HK-2 (cell line): ENCODE measurements around the gene APOBEC3C.
"Not testable (repeated sequence)": the region's sequence is repeated elsewhere in the genome, so short reads cannot be mapped to it uniquely, and the experiment has no call there.

Source experiments
- DNase-seq: peaks from one replicate; pipeline ENCODE4 v3.0.0-alpha.2; 2018; ENCODE audit not compliant: unreplicated experiment

APOBEC3C gene

DNA sequence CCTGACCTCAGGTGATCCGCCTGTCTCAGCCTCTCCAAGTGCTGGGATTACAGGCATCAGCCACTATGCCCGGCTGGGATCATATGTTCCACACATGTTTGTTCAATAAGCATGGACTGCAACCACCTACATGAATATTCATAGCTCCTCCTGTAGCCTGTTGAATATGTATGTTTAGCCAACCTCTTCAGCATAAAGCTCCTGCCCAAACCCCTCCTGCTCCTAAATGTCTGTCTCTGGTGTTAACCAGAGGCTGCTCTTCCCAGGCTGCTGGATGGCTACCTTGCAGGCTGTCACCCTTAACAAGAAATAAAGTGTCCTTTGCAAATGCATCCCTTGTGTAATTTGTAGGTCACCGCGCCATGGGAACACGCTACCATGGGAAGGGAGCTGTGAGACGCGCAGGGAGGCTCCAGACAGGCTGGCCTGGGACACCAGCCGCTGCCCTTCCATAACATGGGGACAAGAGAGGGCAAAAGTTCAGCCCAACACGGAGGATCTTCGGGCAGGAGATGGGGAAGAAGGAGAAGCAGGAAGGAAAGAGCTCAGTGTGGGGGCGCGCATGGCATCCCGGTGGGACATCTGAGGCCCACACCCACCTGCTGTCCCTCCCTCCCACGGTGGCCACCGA, 6.1 kb downstream of the APOBEC3C start:
- not testable (repeated sequence) for DNase-seq

DNA sequence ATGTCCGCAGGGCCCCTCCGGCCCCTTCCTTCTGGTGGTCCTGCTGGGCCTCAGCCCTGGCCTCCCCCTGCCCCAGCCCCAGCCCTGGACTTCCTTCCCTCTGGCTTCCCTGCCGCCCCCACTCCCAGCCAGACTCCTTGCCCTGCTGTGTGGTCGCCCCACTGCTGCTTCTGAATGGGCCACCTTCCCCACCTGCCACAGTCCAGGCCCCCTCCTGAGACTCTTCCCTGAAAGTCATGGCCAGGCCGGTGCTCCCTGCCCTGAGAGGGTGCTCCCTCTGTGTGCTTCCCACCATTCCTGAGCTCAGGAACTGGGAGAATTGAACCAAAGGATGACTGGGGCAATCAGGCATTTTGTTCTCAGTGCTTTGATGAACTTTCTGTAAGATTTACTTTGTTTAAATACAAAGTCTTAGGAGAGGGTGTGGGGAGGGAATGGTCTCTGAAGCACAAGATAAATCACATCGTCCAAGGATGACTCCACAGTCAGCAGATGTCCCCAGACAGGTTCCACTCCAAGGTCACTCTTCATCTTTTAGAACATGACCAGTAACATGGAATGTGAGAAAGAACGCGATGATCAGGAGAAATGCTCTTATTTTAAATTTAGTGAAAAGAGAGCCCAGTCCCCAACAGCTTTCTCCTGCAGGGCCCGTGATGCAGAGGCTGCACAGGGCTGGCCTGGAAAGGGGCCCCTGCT, 7.6 kb downstream of the APOBEC3C start:
- DNase-seq, result no peak

DNA sequence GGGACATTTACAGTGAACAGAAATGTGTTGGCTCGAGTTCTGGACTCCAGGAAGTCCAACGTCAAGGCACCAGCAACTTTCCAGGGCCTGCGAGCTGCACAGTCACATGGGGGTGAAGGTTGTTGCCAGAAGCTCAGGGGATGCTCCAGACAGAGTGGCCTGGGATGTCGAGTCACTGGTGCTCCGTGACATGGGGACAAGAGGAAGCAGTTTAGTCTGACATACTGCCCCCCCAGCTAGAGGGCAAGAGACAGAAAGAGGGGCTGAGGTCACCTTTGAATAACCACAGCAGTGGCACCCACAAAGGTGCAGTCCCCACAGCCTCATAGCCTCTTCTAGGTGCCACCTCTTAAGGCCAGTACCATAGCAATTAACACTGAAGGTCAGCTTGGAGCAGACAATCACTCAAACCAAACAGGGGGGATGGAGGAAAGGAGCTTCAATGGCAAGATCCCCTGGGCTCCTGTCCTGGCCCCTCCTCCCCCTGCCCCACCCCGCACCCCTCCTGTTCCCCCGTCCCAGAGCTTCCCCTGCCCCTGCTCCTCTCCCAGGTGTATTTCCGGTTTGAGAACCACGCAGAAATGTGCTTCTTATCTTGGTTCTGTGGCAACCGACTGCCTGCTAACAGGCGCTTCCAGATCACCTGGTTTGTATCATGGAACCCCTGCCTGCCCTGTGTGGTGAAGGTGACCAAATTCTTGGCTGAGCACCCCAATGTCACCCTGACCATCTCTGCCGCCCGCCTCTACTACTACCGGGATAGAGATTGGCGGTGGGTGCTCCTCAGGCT, 10.7 kb downstream of the APOBEC3C start:
- DNase-seq, result no peak

DNA sequence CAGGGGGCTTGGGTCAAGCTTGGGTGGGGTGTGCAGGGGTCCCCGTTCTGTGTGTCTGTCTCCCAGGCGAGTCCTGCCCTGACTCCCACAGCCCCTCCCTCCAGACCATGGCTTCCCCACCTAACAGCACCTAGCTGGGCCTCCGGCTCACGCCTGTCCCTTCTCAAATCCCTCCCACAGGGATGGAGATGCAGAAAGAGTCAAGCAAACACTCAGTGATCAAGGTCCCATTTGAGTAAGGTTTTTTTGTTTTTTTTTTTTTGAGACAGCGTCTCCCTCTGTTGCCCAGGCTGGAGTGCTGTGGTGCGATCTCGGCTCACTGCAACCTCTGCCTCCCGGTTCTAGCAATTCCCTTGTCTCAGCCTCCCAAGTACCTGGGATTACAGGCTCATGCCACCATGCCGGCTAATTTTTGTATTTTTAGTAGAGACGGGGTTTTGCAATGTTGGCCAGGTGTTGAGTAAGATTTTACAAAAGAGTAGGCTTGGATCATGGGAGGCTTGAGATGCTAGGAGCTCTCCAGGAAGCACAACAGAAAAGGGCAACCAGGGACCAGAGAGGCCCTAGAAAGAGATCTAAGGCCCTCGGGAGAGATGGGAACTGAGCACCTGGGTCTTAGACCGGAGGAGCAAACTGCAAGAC, 12.6 kb downstream of the APOBEC3C start:
- DNase-seq, result no peak

DNA sequence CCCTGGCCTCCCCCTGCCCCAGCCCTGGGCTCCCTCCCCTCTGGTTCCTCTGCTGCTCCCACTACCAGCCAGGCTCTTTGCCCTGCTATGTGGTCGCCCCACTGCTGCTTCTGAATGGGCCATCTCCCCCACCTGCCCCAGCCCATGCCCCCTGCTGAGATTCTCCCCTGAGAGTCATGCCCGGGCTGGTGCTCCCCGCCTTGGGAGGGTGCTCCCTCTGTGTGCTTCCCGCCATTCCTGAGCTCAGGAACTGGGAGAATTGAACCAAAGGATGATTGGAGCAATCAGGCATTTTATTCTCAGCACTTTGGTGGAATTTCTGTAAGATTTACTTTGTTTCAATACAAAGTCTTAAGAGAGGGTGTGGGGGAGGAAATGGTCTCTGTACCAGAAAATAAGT, 13.7 kb downstream of the APOBEC3C start:
- DNase-seq, result no peak

DNA sequence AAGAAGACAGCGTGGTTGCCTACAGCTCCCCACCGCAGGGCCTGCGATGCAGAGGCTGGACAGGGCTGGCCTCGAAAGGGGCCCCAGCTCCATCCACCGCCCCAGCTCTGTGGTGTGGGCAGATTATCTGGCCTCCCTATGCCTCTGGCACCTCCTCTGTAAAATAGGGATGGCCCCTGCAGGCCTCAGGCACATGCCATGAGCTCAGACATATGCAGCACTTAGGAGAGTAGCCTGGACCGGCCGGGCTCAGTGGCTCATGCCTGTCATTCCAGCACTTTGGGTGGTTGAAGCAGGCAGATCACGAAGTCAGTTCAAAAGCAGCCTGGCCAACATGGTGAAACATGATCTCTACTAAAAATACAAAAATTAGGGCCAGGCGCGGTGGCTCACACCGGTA, 14.2 kb downstream of the APOBEC3C start:
- no peak for DNase-seq

DNA sequence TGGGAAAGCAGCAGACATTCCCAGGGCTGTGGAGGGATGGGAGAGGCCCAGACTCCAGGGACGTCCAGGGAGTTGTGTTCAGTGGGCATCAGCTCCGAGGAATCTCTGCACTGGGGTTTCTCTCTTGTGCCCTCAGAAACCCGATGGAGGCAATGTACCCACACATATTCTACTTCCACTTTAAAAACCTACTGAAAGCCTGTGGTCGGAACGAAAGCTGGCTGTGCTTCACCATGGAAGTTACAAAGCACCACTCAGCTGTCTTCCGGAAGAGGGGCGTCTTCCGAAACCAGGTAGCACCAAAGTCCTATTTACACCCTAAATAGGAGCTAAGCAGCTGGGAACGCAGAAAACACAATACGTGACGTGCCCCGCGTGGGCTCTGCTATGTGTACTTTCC, 15.2 kb downstream of the APOBEC3C start:
- DNase-seq, result no peak

DNA sequence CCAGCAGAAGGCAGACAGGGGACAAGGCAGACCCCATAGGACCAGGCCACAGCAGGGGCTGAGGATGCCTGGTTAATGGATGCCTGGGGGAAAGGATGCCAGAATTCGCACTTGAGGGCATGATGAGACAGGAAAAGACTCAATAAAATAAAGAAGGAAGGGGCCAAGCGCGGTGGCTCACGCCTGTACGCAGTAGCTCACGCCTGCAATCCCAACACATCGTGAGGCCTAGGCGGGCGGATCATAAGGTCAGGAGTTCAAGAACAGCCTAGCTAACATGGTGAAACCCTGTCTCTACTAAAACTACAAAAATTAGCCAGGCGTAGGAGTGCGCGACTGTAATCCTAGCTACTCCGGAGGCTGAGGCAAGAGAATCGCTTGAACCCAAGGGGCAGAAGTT, 16.6 kb downstream of the APOBEC3C start:
- DNase-seq, result no peak

DNA sequence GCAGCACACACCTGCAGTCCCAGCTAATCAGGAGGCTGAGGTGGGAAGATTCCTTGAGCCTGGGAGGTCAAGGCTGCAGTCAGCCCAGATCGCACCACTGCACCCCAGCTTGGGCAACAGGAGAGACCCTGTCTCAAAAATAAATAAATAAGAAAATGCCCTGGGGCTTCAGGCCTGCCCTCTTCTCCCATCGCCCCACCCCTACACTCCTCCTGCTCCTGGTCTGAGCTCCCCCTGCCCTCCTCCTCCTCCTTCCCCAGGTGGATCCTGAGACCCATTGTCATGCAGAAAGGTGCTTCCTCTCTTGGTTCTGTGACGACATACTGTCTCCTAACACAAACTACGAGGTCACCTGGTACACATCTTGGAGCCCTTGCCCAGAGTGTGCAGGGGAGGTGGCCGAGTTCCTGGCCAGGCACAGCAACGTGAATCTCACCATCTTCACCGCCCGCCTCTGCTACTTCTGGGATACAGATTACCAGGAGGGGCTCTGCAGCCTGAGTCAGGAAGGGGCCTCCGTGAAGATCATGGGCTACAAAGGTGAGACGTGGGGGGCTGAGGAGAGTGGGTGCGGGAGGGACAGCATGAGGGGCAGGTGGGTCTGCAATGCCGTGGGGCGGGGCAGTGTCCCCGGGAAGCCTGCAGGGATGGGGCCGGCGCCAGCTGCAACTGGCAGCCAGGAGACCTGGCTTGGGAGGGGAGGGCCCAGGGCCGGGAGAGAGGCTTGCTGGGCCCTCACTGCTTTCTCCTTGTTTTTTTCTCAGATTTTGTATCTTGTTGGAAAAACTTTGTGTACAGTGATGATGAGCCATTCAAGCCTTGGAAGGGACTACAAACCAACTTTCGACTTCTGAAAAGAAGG, 17.6 kb downstream of the APOBEC3C start:
- DNase-seq, result not testable (repeated sequence)

DNA sequence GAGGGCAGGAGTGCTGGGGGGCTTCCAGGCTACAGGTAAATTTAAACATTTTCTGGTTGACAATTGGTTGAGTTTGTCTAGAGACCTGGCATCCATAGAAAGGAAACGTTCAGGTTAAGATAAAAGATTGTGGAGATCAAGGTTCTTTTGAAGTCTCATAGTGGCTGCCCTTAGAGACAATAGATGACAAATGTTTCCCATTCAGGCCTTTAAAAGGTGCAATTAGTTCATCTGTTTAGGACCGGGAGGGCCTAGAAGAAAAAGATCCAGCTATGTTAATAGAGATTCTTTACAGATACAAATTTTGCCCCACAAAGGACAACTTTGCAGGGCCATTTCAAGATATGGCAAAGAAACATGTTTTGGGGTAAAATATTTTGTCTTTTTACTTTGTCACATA, 23.0 kb downstream of the APOBEC3C start:
- not testable (repeated sequence) for DNase-seq

DNA sequence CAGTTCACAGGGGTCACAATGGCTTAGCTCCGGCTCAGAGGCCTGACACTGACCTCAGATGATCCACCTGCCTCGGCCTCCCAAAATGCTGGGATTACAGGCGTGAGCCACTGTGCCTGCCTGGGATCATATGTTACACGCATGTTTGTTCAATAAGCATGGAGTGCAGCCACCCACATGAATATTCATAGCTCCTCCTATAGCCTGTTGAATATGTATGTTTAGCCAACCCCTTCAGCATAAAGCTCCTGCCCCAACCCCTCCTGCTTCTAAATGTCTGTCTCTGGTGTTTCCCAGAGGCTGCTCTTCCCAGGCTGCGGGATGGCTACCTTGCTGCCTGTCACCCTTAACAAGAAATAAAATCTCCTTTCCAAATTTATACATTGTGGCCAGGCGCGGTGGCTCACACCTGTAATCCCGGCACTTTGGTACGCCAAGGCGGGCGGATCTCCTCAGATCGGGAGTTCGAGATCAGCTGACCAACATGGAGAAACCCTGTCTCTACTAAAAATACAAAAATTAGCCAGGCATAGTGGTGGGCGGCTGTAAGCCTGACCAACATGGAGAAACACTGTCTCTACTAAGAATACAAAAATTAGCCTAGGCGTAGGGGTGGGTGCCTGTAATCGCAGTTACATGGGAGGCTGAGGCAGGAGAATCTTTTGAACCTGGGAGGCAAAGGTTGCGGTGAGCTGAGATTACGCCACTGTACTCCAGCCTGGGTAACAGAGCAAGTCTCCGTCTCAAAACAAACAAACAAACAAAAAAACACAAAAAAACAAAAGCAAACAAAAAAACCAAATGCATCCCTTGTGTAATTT, 25.5 kb downstream of the APOBEC3C start:
- no peak for DNase-seq

DNA sequence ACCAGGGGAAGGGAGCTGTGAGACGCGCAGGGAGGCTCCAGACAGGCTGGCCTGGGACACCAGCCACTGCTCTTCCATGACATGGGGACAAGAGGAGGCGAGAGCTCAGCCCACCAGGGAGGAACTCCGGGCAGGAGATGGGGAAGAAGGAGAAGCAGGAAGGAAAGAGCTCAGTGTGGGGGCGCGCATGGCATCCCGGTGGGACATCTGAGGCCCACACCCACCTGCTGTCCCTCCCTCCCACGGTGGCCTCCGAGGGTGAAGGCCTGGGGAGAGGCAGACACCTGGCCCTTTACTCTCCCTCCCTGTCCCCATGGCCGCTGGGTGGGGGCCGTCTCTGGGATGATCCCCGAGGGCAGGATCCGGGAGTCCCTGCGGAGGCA, 26.1 kb downstream of the APOBEC3C start:
- DNase-seq, result not testable (repeated sequence)

DNA sequence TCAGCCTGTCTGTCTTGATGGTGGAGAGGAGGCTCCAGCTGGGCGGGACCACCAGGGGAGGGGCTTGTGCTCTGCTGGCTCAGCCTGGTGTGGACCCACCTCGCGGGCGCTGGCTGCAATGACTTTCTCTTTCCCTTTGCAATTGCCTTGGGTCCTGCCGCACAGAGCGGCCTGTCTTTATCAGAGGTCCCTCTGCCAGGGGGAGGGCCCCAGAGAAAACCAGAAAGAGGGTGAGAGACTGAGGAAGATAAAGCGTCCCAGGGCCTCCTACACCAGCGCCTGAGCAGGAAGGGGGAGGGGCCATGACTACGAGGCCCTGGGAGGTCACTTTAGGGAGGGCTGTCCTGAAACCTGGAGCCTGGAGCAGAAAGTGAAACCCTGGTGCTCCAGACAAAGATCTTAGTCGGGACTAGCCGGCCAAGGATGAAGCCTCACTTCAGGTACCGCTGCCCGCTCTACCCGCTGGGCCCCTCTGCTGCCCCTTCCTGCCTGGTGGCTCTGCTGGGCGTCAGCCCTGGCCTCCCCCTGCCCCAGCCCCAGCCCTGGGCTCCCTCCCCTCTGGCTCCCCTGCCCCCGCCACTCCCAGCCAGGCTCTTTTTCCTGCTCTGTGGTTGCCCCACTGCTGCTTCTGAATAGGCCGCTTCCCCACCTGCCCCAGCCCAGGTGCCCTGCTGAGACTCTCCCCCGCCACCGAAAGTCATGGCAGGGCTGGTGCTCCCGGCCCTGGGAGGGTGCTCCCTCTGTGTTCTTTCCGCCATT, 26.7 kb downstream of the APOBEC3C start, which contains the start of gene APOBEC3F:
TSS of gene APOBEC3F (plus strand) at position 327 of the 759 bp plus-strand sequence. CDS start at position 424, 97 bp downstream.
- peak; percentile 33 for DNase-seq

DNA sequence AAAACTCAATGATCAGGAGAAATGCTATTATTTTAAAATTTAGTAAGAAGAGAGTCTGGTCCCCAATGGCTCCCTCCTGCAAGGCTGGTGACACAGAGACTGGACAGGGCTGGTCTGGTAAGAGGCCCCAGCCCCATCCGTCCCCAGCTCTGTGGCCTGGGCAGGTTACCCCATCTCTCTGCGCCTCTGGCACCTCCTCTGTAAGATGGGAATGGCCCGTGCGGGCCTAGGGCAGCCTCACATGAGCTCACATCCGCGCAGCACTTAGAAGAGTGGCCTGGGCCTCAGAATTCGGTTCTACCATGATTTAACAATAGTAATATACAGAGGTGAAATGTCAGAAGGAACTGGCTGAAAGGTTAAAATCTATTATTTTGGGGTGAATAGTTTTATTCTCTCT, 27.9 kb downstream of the APOBEC3C start:
- DNase-seq, result no peak

DNA sequence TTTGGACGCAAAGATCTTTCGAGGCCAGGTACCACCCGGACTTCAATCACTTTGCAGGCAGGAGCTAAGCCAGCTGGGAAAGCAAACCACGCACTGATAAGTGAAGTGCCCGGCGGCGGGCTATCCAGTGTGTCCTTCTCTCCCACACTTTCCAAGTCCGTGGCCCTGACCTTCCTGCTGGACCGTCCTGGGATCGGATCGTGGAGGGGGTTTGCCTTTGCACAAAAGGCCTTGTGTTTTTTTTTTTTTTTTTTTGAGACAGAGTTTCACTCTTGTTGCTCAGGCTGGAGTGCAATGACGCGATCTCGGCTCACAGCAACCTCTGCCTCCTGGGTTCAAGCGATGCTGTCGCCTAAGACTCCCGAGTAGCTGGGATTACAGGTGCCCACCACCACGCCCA, 29.0 kb downstream of the APOBEC3C start:
- not testable (repeated sequence) for DNase-seq

DNA sequence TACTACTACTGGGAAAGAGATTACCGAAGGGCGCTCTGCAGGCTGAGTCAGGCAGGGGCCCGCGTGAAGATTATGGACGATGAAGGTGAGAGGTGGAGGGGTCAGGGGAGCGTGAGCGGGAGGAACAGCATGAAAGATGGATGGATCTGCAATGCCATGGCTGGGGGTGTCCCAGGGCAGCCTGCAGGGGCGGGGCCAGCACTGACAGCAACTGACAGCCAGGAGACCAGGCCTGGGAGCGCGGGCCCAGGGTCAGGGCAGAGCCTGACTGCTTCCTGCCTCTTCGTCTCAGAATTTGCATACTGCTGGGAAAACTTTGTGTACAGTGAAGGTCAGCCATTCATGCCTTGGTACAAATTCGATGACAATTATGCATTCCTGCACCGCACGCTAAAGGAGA, 31.1 kb downstream of the APOBEC3C start:
- not testable (repeated sequence) for DNase-seq

DNA sequence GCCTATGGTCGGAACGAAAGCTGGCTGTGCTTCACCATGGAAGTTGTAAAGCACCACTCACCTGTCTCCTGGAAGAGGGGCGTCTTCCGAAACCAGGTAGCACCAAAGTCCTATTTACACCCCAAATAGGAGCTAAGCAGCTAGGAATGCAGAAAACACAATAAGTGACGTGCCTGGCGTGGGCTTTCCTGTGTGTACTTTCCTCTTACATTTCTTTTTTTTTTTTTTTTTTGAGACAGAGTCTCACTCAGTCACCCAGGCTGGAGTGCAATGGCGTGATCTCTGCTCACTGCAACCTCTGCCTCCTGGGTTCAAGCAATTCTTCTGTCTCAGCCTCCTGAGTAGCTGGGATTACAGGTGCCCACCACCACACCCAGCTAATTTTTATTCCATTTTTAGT, 35.4 kb downstream of the APOBEC3C start:
- not testable (repeated sequence) for DNase-seq

DNA sequence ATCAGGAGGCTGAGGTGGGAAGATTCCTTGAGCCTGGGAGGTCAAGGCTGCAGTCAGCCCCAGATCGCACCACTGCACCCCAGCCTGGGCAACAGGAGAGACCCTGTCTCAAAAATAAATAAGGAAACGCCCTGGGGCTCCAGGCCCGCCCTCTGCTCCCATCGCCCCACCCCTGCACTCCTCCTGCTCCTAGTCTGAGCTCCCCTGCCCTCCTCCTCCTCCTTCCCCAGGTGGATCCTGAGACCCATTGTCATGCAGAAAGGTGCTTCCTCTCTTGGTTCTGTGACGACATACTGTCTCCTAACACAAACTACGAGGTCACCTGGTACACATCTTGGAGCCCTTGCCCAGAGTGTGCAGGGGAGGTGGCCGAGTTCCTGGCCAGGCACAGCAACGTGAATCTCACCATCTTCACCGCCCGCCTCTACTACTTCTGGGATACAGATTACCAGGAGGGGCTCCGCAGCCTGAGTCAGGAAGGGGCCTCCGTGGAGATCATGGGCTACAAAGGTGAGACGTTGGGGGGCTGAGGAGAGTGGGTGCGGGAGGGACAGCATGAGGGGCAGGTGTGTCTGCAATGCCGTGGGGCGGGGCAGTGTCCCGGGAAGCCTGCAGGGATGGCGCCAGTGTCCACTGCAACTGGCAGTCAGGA, 37.9 kb downstream of the APOBEC3C start:
- DNase-seq, result not testable (repeated sequence)

DNA sequence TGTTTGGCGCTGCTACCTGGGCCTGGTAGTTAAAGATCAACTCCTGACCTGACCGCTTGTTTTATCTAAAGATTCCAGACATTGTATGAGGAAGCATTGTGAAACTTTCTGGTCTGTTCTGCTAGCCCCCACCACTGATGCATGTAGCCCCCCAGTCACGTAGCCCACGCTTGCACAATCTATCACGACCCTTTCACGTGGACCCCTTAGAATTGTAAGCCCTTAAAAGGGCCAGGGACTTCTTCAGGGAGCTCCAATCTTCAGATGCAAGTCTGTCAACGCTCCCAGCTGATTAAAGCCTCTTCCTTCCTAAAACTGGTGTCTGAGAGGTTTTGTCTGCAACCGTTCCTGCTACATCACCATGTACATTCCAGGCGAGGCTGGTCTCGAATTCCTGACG, 41.6 kb downstream of the APOBEC3C start:
- no peak for DNase-seq
